Measurements from ENCODE around the gene ZNF681. TPM values are rescaled to one million over a fixed set of nuclear protein-coding genes. Genes with fewer than 3 reads are reported as not detected.

Gene ZNF681
- total and polyA plus RNA-seq, 2 of the 13 experiments (the other 11 are each of a cell fraction or from before 2014, with no cell fraction given) = not detected

DNA sequence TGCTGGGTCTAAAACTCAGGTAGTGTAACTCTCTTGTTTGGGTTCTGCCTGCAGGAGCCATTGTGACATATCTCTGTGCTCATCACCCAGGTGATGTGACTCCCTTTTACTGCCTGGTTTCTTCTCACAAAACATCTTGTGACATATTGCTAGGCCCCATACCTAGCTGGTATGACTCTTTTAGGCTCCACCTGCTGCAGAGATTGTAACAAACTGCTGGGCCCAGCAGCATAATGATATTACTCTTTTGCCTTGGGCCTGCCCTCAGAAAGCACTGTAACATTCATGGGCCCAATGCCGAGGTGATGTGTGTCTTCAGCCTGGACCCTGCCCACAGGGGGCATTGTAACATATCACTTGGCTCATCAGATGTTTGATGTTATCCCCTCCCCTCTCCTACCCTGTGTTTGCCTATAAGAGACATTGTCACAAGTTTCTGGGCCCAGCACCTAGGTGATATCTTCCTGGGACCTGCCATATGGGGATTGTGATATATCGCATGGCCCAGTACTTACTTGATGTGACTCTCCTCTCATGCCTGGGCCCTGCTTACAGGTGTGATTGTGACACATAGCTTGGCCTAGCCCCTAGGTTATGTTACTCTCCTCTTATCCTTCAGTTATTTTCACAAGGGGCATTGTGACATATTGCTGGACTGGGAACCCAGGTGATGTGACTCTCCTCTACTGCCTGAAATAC, 18.0 kb upstream of the ZNF681 start:
- Histone ChIP-seq H4K20me1 (ENCODE audit: insufficient read depth, low read length) (no peaks in the 10 kb centered on the region), H3K9ac (ENCODE audit: insufficient read depth, low read depth, low read length) (no peak overlapping the region), H3K27me3 (ENCODE audit: control insufficient read depth in 1 of 2, insufficient read depth in 2 of 2, low read length in 2 of 2) (no peaks in the 10 kb centered on the region), H3K4me2 (ENCODE audit: low read depth, low read length) (no peak overlapping the region), H3K4me3 (replicated peaks in 1 of 3; ENCODE audit: insufficient read depth in 1 of 3, low read depth in 2 of 3, low read length in 3 of 3) (no peak overlapping the region), H3K9me3 (ENCODE audit: low read length) (peaks cover 91% of the 10 kb centered on the region), H2AFZ (ENCODE audit: low read length) (no peak overlapping the region), H3K79me2 (ENCODE audit: insufficient read depth, low read length) (no peaks in the 10 kb centered on the region), H3K4me1 (ENCODE audit: insufficient read depth, low read length) (no peaks in the 10 kb centered on the region), H3K27ac (ENCODE audit: extremely low read length, insufficient read depth, low read length) (no peak overlapping the region), H3K36me3 (replicated peaks in 1 of 2; ENCODE audit: control insufficient read depth in 1 of 2, insufficient read depth in 2 of 2, low read length in 2 of 2) (no peaks in the 10 kb centered on the region)
- POLR2A ChIA-PET = no interaction called here
- intact Hi-C loops (cut with micrococcal nuclease; ENCODE audit: unreplicated experiment) (no loop called here), in situ Hi-C loops (cut with HindIII; ENCODE audit: extremely low pct_ligation_motif_present, low pct_unique_long_range_greater_than_20kb) (no loop called here)
- ATAC-seq (no peak), DNase-seq (ENCODE audit: low spot score) (no peak), FAIRE-seq (no peak)
- WGBS (ENCODE audit: low lambda C conversion rate) = 100% methylated on average over 1 of the region's 2 CpGs
- BruUV-seq (replicated peaks) = no TSS peak
- CTCF ChIA-PET (ENCODE audit: low intra/inter-chr PET ratio, low total read pairs) = no interaction called here
- no peak for TF ChIP-seq ZNF101 (CRISPR knock-in tag; IDR thresholded peaks at IDR 0.05; ENCODE audit: borderline replicate concordance, low read depth)
- TF ChIP-seq ZNF615 (CRISPR knock-in tag; IDR thresholded peaks at IDR 0.05; ENCODE audit: borderline replicate concordance) = no peak
- TF ChIP-seq, protein P1, sequence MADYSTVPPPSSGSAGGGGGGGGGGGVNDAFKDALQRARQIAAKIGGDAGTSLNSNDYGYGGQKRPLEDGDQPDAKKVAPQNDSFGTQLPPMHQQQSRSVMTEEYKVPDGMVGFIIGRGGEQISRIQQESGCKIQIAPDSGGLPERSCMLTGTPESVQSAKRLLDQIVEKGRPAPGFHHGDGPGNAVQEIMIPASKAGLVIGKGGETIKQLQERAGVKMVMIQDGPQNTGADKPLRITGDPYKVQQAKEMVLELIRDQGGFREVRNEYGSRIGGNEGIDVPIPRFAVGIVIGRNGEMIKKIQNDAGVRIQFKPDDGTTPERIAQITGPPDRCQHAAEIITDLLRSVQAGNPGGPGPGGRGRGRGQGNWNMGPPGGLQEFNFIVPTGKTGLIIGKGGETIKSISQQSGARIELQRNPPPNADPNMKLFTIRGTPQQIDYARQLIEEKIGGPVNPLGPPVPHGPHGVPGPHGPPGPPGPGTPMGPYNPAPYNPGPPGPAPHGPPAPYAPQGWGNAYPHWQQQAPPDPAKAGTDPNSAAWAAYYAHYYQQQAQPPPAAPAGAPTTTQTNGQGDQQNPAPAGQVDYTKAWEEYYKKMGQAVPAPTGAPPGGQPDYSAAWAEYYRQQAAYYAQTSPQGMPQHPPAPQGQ (CRISPR knock-in tag; IDR thresholded peaks at IDR 0.05; ENCODE audit: borderline replicate concordance) = no peak

DNA sequence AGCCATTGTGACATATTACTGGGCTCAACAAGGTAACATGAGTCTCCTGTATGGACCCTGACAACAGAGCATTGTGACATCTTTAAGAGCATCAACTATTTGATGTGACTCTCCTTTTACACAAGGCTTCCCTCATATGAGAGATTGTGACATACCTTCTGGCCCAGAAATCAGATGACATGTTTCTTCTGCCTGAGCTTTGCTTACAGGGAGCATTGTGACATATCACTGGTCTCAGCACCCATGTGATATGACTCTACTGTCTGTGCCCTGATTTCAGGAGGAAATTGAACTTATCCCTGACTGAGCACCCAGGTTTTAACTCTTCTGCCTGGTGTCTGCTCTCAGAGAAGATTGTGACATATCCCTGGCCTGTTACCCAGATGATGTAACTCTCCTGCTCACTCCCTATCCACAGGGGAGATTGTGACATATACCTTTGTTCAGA, 15.9 kb upstream of the ZNF681 start:
- CTCF ChIA-PET (ENCODE audit: low intra/inter-chr PET ratio, low total read pairs) = no interaction called here
- H3K4me1 ChIP-seq (ENCODE audit: insufficient read depth, low read length) = no peaks in the 10 kb centered on the region
- no peak overlapping the region for H2AFZ ChIP-seq (ENCODE audit: low read length)
- TF ChIP-seq ZBTB43 (CRISPR knock-in tag; conservative IDR thresholded peaks at IDR 0.05) (no peak), EP300 (IDR thresholded peaks at IDR 0.05; ENCODE audit: low read depth in 2 of 2, low read length in 2 of 2) (no peak), EP300 (CRISPR knock-in tag; IDR thresholded peaks at IDR 0.05; ENCODE audit: borderline replicate concordance) (no peak), REL (CRISPR knock-in tag; conservative IDR thresholded peaks at IDR 0.05) (no peak), THYN1 (CRISPR knock-in tag; IDR thresholded peaks at IDR 0.05; ENCODE audit: borderline replicate concordance, low read depth) (no peak), KLF12 (CRISPR knock-in tag; IDR thresholded peaks at IDR 0.05; ENCODE audit: borderline replicate concordance) (no peak), ATRX (CRISPR knock-in tag; IDR thresholded peaks at IDR 0.05; ENCODE audit: borderline replicate concordance) (no peak), TCF12 (IDR thresholded peaks at IDR 0.05) (no peak), TCF12 (CRISPR knock-in tag; IDR thresholded peaks at IDR 0.05) (no peak), MTF2 (CRISPR knock-in tag; IDR thresholded peaks at IDR 0.05; ENCODE audit: borderline replicate concordance) (no peak)
- TF ChIP-seq, protein P2, sequence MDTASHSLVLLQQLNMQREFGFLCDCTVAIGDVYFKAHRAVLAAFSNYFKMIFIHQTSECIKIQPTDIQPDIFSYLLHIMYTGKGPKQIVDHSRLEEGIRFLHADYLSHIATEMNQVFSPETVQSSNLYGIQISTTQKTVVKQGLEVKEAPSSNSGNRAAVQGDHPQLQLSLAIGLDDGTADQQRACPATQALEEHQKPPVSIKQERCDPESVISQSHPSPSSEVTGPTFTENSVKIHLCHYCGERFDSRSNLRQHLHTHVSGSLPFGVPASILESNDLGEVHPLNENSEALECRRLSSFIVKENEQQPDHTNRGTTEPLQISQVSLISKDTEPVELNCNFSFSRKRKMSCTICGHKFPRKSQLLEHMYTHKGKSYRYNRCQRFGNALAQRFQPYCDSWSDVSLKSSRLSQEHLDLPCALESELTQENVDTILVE (CRISPR knock-in tag; IDR thresholded peaks at IDR 0.05) = no peak
- no peaks in the 10 kb centered on the region for H4K20me1 ChIP-seq (ENCODE audit: insufficient read depth, low read length)
- H3K36me3 ChIP-seq (replicated peaks in 1 of 2; ENCODE audit: control insufficient read depth in 1 of 2, insufficient read depth in 2 of 2, low read length in 2 of 2) = no peaks in the 10 kb centered on the region
- H3K4me3 ChIP-seq (replicated peaks in 1 of 3; ENCODE audit: insufficient read depth in 1 of 3, low read depth in 2 of 3, low read length in 3 of 3) = no peak overlapping the region
- POLR2A ChIA-PET = no interaction called here
- no peak overlapping the region for H3K27ac ChIP-seq (ENCODE audit: extremely low read length, insufficient read depth, low read length)
- no peak overlapping the region for H3K9ac ChIP-seq (ENCODE audit: insufficient read depth, low read depth, low read length)
- no peaks in the 10 kb centered on the region for H3K27me3 ChIP-seq (ENCODE audit: control insufficient read depth in 1 of 2, insufficient read depth in 2 of 2, low read length in 2 of 2)
- in situ Hi-C loops (cut with HindIII; ENCODE audit: extremely low pct_ligation_motif_present, low pct_unique_long_range_greater_than_20kb) (loop anchor here (5.0 kb wide), 1 partner anchor 283 kb away; no protein-coding TSS in a partner anchor), intact Hi-C loops (cut with micrococcal nuclease; ENCODE audit: unreplicated experiment) (no loop called here)
- H3K9me3 ChIP-seq (ENCODE audit: low read length) = peaks cover 94% of the 10 kb centered on the region
- no peak overlapping the region for H3K4me2 ChIP-seq (ENCODE audit: low read depth, low read length)
- no peak for DNase-seq (ENCODE audit: low spot score)
- ATAC-seq = no peak
- no peak for FAIRE-seq
- H3K79me2 ChIP-seq (ENCODE audit: insufficient read depth, low read length) = no peaks in the 10 kb centered on the region
- no TSS peak for BruUV-seq (replicated peaks)
